ENCODE measurements around the gene RAB7A. TPM values are rescaled to one million over a fixed set of nuclear protein-coding genes. Genes with fewer than 3 reads are reported as not detected.
"Not testable (repeated sequence)": the region's sequence is repeated elsewhere in the genome, so short reads cannot be mapped to it uniquely, and the experiment has no call there.

The RAB7A gene
- total RNA-seq, 1 donor from 2014 or later, result 215 TPM

DNA sequence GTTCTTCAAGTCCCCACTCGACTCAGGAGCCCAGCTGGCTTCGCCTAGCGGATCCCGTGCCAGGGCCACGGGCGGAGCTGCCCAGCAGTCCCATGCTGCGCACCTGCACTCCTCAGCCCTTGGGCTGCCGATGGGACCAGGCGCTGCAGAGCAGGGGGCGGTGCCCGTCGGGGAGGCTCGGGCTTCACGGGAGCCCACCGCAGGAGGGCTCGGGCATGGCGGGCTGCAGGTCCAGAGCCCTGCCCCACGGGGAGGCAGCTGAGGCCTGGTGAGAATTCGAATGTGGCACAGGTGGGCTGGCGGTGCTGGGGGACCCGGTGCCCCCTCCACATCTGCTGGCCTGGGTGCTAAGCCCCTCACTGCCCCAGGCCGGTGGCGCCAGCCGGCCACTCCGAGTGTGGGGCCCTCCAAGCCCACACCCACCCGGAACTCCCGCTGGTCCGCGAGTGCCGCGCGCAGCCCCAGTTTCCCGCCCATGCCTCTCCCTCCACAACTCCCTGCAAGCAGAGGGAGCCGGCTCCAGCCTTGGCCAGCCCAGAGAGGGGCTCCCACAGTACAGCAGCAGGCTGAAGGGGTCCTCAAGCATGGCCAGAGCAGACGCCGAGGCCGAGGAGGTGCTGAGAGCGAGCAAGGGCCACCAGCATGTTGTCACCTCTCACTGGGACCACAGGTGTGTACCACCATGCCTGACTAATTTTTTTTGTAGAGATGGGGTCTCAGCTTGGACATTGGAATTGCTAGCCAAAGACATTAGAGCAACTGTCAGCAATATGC is 17.0 kb downstream of the RAB7A start:
- intact Hi-C loops (cut with DNase I), result no loop called here
- no peak for DNase-seq (ENCODE audit: low spot score)

DNA sequence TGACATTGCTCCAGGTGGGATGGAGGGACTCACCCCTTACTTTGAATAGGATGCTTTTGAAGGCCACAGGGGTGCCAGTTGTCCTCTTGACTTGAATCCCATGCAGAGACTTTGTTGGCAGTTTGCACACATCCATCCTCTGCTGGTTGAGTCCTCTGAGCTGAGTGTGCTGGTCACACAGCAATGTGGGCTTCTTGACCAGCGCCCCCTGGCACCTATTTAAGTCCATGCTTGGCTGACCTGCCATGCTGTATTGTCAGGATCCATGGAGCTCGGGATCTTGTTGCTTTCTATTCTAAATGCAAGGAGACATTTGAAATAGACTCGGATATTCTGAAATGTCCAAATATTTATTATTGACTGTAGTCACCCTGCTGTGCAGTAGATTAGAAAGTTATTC is 19.8 kb downstream of the RAB7A start:
- intact Hi-C loops (cut with DNase I), result no loop called here
- no peak for DNase-seq (ENCODE audit: low spot score)

GRCh38 chr3:128746881-128747280 is 20.9 kb downstream of the RAB7A start:
- intact Hi-C loops (cut with DNase I), result no loop called here
- DNase-seq (ENCODE audit: low spot score), result no peak

- intact Hi-C loops (cut with DNase I), result no loop called here
- no peak for DNase-seq (ENCODE audit: low spot score)
Measured at GRCh38 chr3:128748557-128748956, 22.6 kb downstream of the RAB7A start.

DNA sequence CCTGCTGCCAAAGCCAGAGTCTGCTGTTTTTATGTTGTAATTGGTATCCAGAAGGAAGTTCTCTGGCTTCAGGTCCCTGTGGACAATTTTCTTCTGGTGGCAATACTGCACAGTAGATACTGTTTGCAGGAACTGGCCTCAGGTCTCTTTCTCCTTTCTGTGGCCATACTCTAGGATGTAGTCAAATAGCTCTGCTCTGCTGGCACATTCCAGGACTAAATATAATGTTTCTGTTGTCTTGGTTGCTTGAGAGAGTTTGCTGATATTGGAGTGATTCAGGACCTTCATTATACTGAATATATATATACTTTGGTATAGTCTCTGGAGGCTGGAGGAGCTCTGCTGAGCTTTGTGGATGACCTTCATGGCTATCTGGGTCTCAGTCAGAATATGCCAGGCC is 23.1 kb downstream of the RAB7A start:
- intact Hi-C loops (cut with DNase I), result no loop called here
- DNase-seq (ENCODE audit: low spot score), result no peak

GRCh38 chr3:128749561-128749960 is 23.6 kb downstream of the RAB7A start:
- DNase-seq (ENCODE audit: low spot score); intact Hi-C loops (cut with DNase I): not testable (repeated sequence)

DNA sequence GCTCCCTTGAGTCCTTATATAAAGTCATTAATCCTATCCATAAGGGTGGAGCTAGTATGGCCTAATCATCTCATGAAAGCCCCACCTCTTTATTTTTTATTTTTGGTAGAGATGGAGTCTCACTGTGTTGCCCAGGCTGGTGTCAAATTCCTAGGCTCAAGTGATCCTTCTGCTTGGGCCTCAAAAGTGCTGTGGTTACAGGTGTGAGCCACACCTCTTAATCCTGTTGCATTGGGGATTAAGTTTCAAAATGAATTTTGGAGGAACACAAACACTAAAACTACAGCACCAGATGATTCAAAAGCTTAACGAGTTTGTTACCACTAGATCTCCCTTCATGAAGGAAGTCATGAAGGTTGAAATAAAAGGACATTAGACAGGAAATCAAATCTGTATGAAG is 27.7 kb downstream of the RAB7A start:
- no peak for DNase-seq (ENCODE audit: low spot score)
- intact Hi-C loops (cut with DNase I), result no loop called here

DNA sequence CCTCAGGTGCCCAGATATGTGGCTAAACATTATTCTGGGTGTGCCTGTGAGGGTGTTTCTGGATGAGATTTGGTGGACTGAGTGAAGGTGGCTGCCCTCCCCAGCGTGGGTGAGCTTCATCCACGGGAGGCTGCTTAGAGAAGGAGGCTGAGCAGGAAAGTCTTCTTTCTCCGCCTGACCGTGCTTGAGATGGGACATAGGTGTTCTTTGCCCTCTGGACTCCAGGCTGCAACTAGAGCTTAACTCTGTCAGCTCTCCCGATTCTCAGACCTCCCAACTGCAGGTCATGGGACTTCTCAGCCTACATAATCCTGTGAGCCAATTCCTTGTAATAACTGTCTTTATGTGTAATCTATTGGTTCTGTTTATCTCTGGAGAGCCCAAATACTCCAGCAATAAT is 34.1 kb downstream of the RAB7A start:
- DNase-seq (ENCODE audit: low spot score), result no peak
- intact Hi-C loops (cut with DNase I), result no loop called here

- no peak for DNase-seq (ENCODE audit: low spot score)
- intact Hi-C loops (cut with DNase I), result no loop called here
Measured at GRCh38 chr3:128760881-128761280, 34.9 kb downstream of the RAB7A start.

- intact Hi-C loops (cut with DNase I), result no loop called here
Measured at GRCh38 chr3:128761392-128761791, 35.4 kb downstream of the RAB7A start.

DNA sequence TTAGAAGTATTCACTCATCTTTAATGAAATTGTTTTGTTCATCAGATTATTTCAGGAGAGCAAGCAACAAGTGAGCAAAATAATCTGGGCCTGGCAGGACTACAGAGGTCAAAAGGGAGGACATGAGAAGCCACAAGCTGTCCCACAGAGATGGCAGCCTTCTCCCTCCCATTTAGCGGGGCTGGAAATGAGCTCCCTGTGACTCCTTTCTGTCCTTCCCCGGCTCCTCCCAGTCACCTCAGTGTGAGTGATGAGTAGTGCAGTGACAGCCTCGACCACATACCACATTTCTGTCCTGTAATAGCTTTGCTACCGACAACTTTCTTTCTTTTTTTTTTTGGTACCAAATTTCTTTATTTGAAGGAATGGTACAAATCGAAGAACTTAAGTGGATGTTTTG is 38.0 kb downstream of the RAB7A start:
- intact Hi-C loops (cut with DNase I), result no loop called here

More at GRCh38 chr3:128761392-128761791, 35.4 kb downstream of the RAB7A start:
- no peak for DNase-seq (ENCODE audit: low spot score)

GRCh38 chr3:128764863-128765262 is 38.9 kb downstream of the RAB7A start:
- intact Hi-C loops (cut with DNase I), result no loop called here
- DNase-seq (ENCODE audit: low spot score), result no peak

More for the DNA sequence above, 38.0 kb downstream of the RAB7A start:
- no peak for DNase-seq (ENCODE audit: low spot score)

DNA sequence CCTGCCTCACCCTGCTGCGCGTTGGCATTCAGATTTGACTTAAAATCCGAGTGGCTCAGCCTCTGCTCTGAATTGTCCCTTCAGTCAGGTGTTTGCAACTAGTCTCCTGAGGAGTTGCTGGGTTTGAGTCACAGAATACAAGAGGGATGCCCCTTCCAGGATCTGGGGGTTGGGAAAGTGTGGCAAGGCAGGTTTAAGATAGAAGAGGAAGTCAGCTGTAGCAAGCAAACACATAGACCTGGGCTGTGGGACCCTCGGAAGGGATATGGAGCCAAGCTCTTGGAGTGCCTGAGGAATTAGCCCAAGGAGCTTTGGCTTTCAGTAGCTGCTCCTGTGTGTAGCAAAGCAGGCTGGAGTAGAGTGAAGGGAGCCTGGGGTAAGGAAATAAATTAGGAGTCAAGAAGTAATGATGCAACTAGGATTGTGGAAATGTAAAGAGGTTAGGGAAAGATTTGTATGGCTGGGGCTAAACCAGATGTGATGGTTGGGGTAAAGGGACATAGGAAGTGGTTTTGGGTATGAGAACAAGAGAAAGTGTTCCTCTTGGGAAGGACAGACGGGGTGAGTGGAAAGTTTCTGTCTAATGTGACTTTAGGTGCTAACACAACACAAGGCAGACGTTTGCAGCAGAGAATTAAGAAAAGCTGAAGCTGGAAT is 41.2 kb downstream of the RAB7A start:
- no peak for DNase-seq (ENCODE audit: low spot score)
- intact Hi-C loops (cut with DNase I), result no loop called here

- intact Hi-C loops (cut with DNase I), result no loop called here
- no peak for DNase-seq (ENCODE audit: low spot score)
Measured at GRCh38 chr3:128768471-128768870, 42.5 kb downstream of the RAB7A start.

DNA sequence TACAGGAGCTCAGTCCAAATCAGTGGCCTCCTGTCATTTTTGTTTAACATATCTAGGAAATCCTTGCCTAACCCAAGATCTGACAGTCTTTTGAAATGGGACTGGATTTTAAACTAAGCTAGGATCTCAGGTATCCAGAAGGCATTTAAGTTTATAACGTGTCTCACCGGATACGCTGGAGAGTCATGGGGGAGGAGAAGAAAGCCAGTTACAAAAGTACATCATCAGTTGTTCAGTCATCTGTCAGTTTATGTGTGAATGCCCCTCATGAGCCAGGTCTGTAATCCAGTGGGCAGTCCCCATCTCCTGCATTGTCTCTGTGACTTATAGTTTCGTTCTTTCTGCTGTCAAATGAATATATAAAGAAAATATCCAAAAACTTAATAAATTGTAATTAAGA is 44.4 kb downstream of the RAB7A start:
- intact Hi-C loops (cut with DNase I), result no loop called here
- DNase-seq (ENCODE audit: low spot score), result no peak

DNA sequence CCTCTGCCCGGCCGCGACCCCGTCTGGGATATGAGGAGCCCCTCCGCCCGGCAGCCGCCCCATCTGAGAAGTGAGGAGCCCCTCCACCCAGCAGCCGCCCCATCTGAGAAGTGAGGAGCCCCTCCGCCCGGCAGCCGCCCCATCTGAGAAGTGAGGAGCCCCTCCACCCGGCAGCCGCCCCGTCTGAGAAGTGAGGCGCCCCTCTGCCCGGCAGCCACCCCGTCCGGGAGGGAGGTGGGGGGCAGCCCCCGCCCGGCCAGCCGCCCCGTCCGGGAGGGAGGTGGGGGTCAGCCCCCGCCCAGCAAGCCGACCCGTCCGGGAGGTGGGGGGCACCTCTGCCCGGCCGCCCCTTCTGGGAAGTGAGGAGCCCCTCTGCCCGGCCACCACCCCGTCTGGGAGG is 47.2 kb downstream of the RAB7A start:
- intact Hi-C loops (cut with DNase I); DNase-seq (ENCODE audit: low spot score): not testable (repeated sequence)

GRCh38 chr3:128773592-128773991 is 47.6 kb downstream of the RAB7A start:
- intact Hi-C loops (cut with DNase I); DNase-seq (ENCODE audit: low spot score): not testable (repeated sequence)

GRCh38 chr3:128775241-128775640 is 49.3 kb downstream of the RAB7A start:
- no peak for DNase-seq (ENCODE audit: low spot score)
- intact Hi-C loops (cut with DNase I), result no loop called here

- DNase-seq (ENCODE audit: low spot score), result no peak
- intact Hi-C loops (cut with DNase I), result no loop called here
Measured at GRCh38 chr3:128775906-128776542, 50.0 kb downstream of the RAB7A start.

- DNase-seq (ENCODE audit: low spot score), result no peak
- intact Hi-C loops (cut with DNase I), result loop anchor here (5.0 kb wide), 1 partner anchor 53 kb away; the partner anchor contains the start of gene RAB7A
Measured at GRCh38 chr3:128780101-128780837, 54.3 kb downstream of the RAB7A start.
